Measurements from ENCODE around the gene PHIP.

GRCh38 chr6:78910591-78911171 lies 167.4 kb downstream of the PHIP start:
- TF ChIP-seq CTCF (IDR thresholded peaks at IDR 0.05) (no peak), POLR2A (IDR thresholded peaks at IDR 0.05) (no peak)

Measured in Peyer's patch (tissue), 4 donors.